Activated naive CD8-positive, alpha-beta T cell treated with anti-CD3 and anti-CD28 coated beads, Interleukin-2, amount 10 ng/mL, durations not matched to agents 7 days and 5 days (primary cell): ENCODE results near the gene GSG1. TPM values are rescaled to one million over a fixed set of nuclear protein-coding genes. Genes with fewer than 3 reads are reported as not detected.
"Not testable (repeated sequence)": the region's sequence is repeated elsewhere in the genome, so short reads cannot be mapped to it uniquely, and the experiment has no call there.

Experiments used
- ATAC-seq: fragments of 150-1000 bp; cut with Tn5 transposase; one replicate; pipeline ENCODE4 v1.10.0; 2021; ENCODE audit warnings: low read depth, moderate library complexity
- POLR2A ChIA-PET: fragments of 350-600 bp; sonication (Branson Sonifier 250); formaldehyde crosslinking; loops from one replicate; lab custom pipeline; 2021; ENCODE audit warnings: antibody characterized with exemption; lab: Charles Lee
- DNase-seq: peaks from one replicate; pipeline ENCODE4 v3.0.0; 2021
- H3K27ac Mint-ChIP-seq: one replicate; pipeline ENCODE4 v1.8.0; 2022; ENCODE audit warnings: mild to moderate bottlenecking, mixed read lengths
- H3K27me3 Mint-ChIP-seq: one replicate; pipeline ENCODE4 v1.8.0; 2022; ENCODE audit warnings: mild to moderate bottlenecking, moderate library complexity, mixed read lengths
- H3K36me3 Mint-ChIP-seq: one replicate; pipeline ENCODE4 v1.8.0; 2021; ENCODE audit warnings: mild to moderate bottlenecking, mixed read lengths
- H3K4me1 Mint-ChIP-seq: one replicate; pipeline ENCODE4 v1.8.0; 2021; ENCODE audit warnings: mixed read lengths
- H3K4me3 Mint-ChIP-seq: one replicate; pipeline ENCODE4 v1.8.0; 2022; ENCODE audit warnings: mild to moderate bottlenecking, moderate library complexity, mixed read lengths
- H3K9me3 Mint-ChIP-seq: one replicate; pipeline ENCODE4 v1.8.0; 2021; ENCODE audit warnings: mixed read lengths
- total RNA-seq, 2 experiments: library from RNA; stranded (reverse); gene quantifications; one replicate each; pipeline ENCODE4 v1.2.3, GENCODE V29; 2021

The GSG1 gene
- total RNA-seq, 2 experiments from 2014 or later, result not detected

GRCh38 chr12:13053617-13054016 is 49.9 kb downstream of the GSG1 start:
- H3K9me3 Mint-ChIP-seq, result peaks cover 14% of the 10 kb centered on the region
- POLR2A ChIA-PET, H3K36me3 Mint-ChIP-seq, H3K27ac Mint-ChIP-seq, H3K4me3 Mint-ChIP-seq, H3K4me1 Mint-ChIP-seq, H3K27me3 Mint-ChIP-seq, ATAC-seq, DNase-seq: not testable (repeated sequence)

DNA sequence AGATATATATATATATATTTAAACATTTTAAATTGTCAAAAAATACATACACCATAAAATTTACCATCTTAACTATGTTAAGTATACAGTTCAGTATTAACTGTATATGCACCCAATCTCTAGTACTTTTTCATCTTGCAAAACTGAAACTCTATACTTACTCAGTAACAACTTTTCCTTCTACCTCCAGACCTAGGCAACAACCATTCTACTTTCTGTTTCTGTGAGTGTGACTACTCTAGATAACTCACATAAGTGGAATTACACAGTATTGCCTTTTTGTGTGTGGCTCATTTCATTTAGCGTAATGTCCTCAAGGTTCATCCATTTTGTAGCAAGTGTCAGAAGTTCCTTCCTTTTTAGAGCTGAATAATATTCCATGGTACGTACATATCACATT is 51.0 kb downstream of the GSG1 start:
- peaks cover 4% of the 10 kb centered on the region for H3K4me1 Mint-ChIP-seq
- POLR2A ChIA-PET, result no interaction called here
- no peak for ATAC-seq
- no peak overlapping the region for H3K27ac Mint-ChIP-seq
- no peak overlapping the region for H3K4me3 Mint-ChIP-seq
- no peaks in the 10 kb centered on the region for H3K27me3 Mint-ChIP-seq
- peaks cover 10% of the 10 kb centered on the region for H3K36me3 Mint-ChIP-seq
- DNase-seq, result no peak
- H3K9me3 Mint-ChIP-seq, result peaks cover 14% of the 10 kb centered on the region

- H3K27me3 Mint-ChIP-seq, result no peaks in the 10 kb centered on the region
- H3K4me3 Mint-ChIP-seq, result no peak overlapping the region
- no peak for ATAC-seq
- peaks cover 13% of the 10 kb centered on the region for H3K9me3 Mint-ChIP-seq
- POLR2A ChIA-PET, result no interaction called here
- peaks cover 10% of the 10 kb centered on the region for H3K36me3 Mint-ChIP-seq
- DNase-seq, result no peak
- H3K4me1 Mint-ChIP-seq, result peaks cover 12% of the 10 kb centered on the region
- H3K27ac Mint-ChIP-seq, result no peak overlapping the region
Measured at GRCh38 chr12:13049816-13050215, 53.7 kb downstream of the GSG1 start.

- POLR2A ChIA-PET, result no interaction called here
- Mint-ChIP-seq H3K9me3 (no peaks in the 10 kb centered on the region), H3K27me3 (peaks cover 10% of the 10 kb centered on the region), H3K4me3 (no peak overlapping the region), H3K36me3 (peaks cover 1% of the 10 kb centered on the region), H3K27ac (no peak overlapping the region), H3K4me1 (peaks cover 9% of the 10 kb centered on the region)
- ATAC-seq, result no peak
- DNase-seq, result no peak
Measured at GRCh38 chr12:13046964-13047363, 56.5 kb downstream of the GSG1 start.

DNA sequence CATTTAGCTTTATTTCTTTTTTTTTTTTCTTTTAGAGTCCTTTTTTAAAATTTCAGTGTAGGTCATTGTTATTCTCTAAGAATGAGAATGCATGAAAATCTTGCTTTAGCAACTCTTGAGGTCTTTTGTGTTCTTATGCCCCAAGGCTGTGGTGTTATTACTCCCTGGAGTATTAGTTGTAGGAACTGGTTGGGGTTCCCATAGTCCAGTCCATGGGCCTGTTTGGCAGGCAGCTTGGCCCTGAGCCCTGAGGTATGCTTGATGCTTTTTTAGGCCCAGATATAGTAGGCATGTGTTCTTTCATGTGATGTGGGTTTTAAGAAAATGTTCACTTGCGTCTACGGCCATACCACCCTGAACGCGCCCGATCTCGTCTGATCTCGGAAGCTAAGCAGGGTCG is 57.7 kb downstream of the GSG1 start:
- no peak overlapping the region for H3K4me3 Mint-ChIP-seq
- H3K9me3 Mint-ChIP-seq, result no peaks in the 10 kb centered on the region
- peaks cover 9% of the 10 kb centered on the region for H3K4me1 Mint-ChIP-seq
- H3K27me3 Mint-ChIP-seq, result peaks cover 15% of the 10 kb centered on the region
- DNase-seq (no peak), ATAC-seq (no peak)
- peaks cover 1% of the 10 kb centered on the region for H3K36me3 Mint-ChIP-seq
- POLR2A ChIA-PET, result interaction anchor here (0.6 to 1.4 kb wide), 2 partner anchors 10 to 155 kb away, joined by 3 read pairs; no protein-coding TSS in a partner anchor
- H3K27ac Mint-ChIP-seq, result no peak overlapping the region

DNA sequence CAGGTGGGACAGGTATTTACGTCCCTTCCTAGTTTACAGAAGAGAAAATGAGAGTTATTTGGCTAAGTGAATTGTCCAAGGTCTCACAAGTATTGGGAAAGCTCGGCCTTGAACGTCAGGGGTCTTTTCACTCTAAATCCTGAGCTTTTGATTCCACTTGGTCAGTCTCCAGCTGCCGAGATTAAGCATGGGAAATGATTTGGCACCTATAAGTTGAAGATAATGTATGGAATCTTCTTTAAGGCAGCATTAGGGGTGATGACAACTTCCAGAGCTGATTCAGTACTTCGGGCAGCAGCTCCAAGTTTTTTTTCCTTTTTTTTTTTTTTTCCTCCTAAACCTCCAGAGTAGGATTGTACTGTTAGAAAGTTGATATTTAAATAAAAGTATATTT is 58.6 kb downstream of the GSG1 start:
- H3K4me1 Mint-ChIP-seq, result peaks cover 9% of the 10 kb centered on the region
- no peak for ATAC-seq
- H3K9me3 Mint-ChIP-seq, result no peaks in the 10 kb centered on the region
- H3K36me3 Mint-ChIP-seq, result peaks cover 1% of the 10 kb centered on the region
- peak overlapping the region; percentile 85 for H3K4me3 Mint-ChIP-seq
- no peak overlapping the region for H3K27ac Mint-ChIP-seq
- H3K27me3 Mint-ChIP-seq, result peaks cover 20% of the 10 kb centered on the region
- POLR2A ChIA-PET, result interaction anchor here (0.7 to 1.4 kb wide), 2 partner anchors 11 to 254 kb away, joined by 3 to 5 read pairs; no protein-coding TSS in a partner anchor
- DNase-seq, result no peak

- Mint-ChIP-seq H3K9me3 (no peaks in the 10 kb centered on the region), H3K4me3 (peak within 1 kb of the TSS; percentile 85)
Measured at GRCh38 chr12:13044002-13044905, 59.2 kb downstream of the GSG1 start, which contains the start of gene FAM234B. TSS of gene FAM234B (plus strand) at chr12:13044381. CDS start at chr12:13044404, 23 bp downstream.

GRCh38 chr12:13042666-13043230 is 60.7 kb downstream of the GSG1 start:
- H3K9me3 Mint-ChIP-seq, result no peaks in the 10 kb centered on the region
- H3K27me3 Mint-ChIP-seq, result peaks cover 20% of the 10 kb centered on the region
- no peak for DNase-seq
- no peak for ATAC-seq
- no peaks in the 10 kb centered on the region for H3K36me3 Mint-ChIP-seq
- no peak overlapping the region for H3K4me3 Mint-ChIP-seq
- H3K27ac Mint-ChIP-seq, result no peak overlapping the region
- H3K4me1 Mint-ChIP-seq, result peaks cover 9% of the 10 kb centered on the region
- POLR2A ChIA-PET, result no interaction called here

More at GRCh38 chr12:13044002-13044905, 59.2 kb downstream of the GSG1 start, which contains the start of gene FAM234B:
- POLR2A ChIA-PET, result interaction anchor here (0.6 to 0.7 kb wide), 2 partner anchors 236 to 255 kb away, joined by 3 to 5 read pairs; no protein-coding TSS in a partner anchor
- DNase-seq, result peak; percentile 82
- peak; percentile 99 for ATAC-seq
- peak within 1 kb of the TSS; percentile 49 for H3K27ac Mint-ChIP-seq
- H3K27me3 Mint-ChIP-seq, result peaks cover 20% of the 10 kb centered on the region
- H3K4me1 Mint-ChIP-seq, result peaks cover 9% of the 10 kb centered on the region
- no peaks in the 10 kb centered on the region for H3K36me3 Mint-ChIP-seq

DNA sequence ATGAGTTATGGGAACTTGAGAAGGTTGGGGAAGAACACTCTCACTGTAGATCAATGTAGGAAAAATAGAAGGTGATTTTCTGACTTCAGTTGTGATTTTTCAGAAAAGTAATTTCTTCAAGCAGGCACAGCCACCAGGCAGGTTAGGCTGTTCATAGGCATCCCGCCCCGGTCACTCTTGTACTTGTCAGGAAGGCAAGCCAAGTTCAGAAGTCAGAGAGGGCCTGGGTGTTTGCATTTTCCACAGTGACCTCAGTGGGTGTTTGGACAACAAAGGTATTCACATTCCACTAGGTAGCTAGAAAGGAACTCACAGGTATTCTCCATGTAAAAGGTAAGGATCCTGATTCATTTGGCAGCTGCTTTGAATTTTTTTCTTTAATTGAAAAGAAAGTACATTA is 62.2 kb downstream of the GSG1 start:
- POLR2A ChIA-PET, result no interaction called here
- H3K4me1 Mint-ChIP-seq, result peaks cover 8% of the 10 kb centered on the region
- H3K36me3 Mint-ChIP-seq, result no peaks in the 10 kb centered on the region
- peaks cover 22% of the 10 kb centered on the region for H3K27me3 Mint-ChIP-seq
- ATAC-seq, result no peak
- no peak overlapping the region for H3K27ac Mint-ChIP-seq
- H3K4me3 Mint-ChIP-seq, result no peak overlapping the region
- DNase-seq, result no peak
- no peaks in the 10 kb centered on the region for H3K9me3 Mint-ChIP-seq

DNA sequence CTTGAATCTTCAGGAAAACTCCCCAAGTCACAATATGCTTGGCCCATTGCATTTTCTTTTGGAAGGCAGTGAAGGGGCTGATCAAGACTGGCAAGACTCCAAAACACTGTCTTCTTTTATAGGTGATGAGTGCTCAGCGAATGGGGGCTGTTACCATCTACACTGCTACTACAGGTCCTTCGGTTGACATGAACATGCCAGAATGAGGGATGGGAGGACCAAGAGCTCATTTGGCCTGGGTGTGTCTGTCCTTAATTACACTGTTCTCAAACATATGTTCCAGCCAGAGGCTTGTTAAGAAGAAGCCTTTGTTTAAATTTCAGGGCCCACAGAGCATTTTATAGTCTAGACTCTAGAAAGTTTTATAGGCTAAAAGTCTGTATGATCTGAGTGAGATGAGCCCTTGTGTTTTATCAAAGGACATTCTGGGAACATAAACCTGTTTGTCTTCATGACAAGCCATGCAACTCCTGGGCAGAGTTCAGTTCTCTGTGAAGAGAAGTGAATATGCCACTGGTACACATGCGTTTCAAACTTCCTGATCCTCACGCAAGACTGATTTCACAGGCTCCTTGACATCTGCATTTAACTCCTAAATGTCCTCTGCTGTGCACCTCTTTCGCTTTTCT is 64.0 kb downstream of the GSG1 start:
- Mint-ChIP-seq H3K4me1 (no peaks in the 10 kb centered on the region), H3K4me3 (no peak overlapping the region), H3K27ac (no peak overlapping the region), H3K27me3 (peaks cover 22% of the 10 kb centered on the region), H3K9me3 (no peaks in the 10 kb centered on the region), H3K36me3 (no peaks in the 10 kb centered on the region)
- POLR2A ChIA-PET, result no interaction called here
- DNase-seq, result no peak
- ATAC-seq, result no peak

GRCh38 chr12:13038491-13039161 is 64.8 kb downstream of the GSG1 start:
- POLR2A ChIA-PET, result no interaction called here
- H3K4me3 Mint-ChIP-seq, result no peak overlapping the region
- peaks cover 22% of the 10 kb centered on the region for H3K27me3 Mint-ChIP-seq
- H3K9me3 Mint-ChIP-seq, result no peaks in the 10 kb centered on the region
- no peaks in the 10 kb centered on the region for H3K4me1 Mint-ChIP-seq
- no peaks in the 10 kb centered on the region for H3K36me3 Mint-ChIP-seq
- no peak for ATAC-seq
- DNase-seq, result no peak
- no peak overlapping the region for H3K27ac Mint-ChIP-seq

GRCh38 chr12:13036881-13037280 is 66.6 kb downstream of the GSG1 start:
- Mint-ChIP-seq H3K36me3 (no peaks in the 10 kb centered on the region), H3K4me1 (no peaks in the 10 kb centered on the region), H3K27me3 (peaks cover 12% of the 10 kb centered on the region), H3K4me3 (no peak overlapping the region), H3K9me3 (no peaks in the 10 kb centered on the region), H3K27ac (no peak overlapping the region)
- DNase-seq (no peak), ATAC-seq (no peak)
- POLR2A ChIA-PET, result no interaction called here

- DNase-seq, H3K27ac Mint-ChIP-seq, H3K4me1 Mint-ChIP-seq, H3K27me3 Mint-ChIP-seq, ATAC-seq, H3K9me3 Mint-ChIP-seq, H3K4me3 Mint-ChIP-seq, H3K36me3 Mint-ChIP-seq: not testable (repeated sequence)
- POLR2A ChIA-PET, result interaction anchor here (0.6 to 0.7 kb wide), 2 partner anchors 196 to 678 kb away, joined by 3 read pairs; partner anchors contain the start of gene BORCS5
Measured at GRCh38 chr12:13035335-13035734, 68.1 kb downstream of the GSG1 start.
